GM19099 (cell line): ENCODE data around the gene ADCY3.

ENCODE experiments used
- POLR2A ChIP-seq: IDR thresholded peaks from 3 replicates; pipeline ENCODE4 v1.6.1; 2011; ENCODE audit warnings: low read depth; ENCODE audit not compliant: insufficient read length; ENCODE audit errors: extremely low read depth

Gene ADCY3

DNA sequence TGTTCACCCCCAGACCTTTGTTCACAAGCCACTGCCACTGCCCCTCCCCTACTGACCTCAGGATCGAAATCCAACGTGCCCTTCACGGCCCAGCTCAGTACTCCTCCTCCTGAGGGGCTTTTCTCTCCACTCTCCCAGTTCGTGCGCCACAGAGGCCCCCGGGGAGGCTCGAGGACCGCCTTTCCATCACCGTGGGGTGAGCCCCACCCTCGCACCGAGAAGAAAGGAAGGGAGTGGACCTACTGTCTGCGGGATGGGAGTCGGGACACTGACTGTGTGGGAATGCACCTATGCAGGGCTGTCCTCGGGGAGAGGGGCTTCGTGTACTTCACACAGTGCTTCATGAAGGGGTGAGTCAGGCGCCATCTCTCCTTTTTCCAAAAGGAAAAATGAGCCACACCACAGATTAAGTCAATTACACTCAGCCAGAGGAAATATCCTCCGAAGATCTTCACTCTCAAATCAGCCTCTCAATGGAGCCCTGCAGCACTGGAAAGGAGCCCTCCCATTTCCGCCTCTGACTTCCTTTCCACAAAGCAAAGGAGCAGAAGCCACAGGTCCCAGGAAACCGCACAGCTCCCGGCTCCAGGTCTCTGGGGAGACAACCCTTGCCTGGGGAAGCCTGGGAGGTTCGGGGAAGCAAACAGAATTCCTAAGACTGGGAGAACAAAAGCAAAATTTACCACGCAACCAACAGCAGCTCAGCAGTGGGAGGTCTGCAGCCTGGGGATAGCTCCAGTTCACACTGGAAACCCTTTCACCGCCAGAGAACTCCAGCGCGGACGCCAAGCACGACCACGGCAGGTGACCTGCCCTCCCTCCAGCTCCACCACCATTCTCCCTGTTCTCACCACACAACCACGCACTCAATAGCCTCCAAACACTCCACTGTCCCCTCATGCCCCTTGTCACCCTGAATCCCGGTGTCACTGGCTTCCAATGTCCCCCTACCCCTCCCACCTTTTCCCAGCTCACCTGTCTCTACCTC, 21.6 kb downstream of the ADCY3 start:
- no peak for TF ChIP-seq POLR2A

DNA sequence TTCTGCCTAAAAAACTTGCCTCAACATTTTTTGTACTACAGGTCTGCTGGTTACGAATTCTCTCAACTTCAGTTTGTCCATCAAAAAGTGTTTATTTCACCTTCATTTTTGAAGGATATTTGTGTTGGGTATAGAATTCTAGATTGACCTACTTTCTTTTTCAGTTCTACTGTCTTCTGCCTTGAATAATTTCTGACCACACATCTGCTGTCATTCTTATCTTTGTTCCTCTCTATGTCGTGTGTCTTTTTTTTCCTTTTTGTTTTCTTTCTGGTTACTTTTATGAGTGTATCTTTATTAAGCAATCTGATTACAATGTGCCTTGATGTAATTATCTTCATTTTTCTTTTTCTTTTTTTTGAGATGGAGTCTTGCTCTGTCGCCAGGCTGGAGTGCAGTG, 25.3 kb downstream of the ADCY3 start:
- no peak for TF ChIP-seq POLR2A

DNA sequence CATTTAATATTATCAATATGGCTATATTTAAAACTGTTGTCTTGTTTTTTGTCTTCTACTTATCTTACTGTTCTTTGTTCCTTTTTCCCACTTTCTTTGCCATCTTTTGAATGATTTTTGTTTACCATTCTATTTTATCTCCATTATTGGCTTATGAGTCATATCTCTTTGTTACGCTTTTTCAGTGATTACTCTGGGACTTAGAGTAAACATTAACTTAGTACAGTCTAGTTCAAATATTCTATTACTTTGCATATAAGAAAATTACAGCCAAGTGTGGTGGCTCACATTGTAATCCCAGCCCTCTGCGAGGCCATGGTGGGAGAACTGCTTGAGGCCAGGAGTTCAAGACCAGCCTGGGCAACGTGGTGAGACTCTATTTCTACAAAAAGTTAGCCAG, 26.1 kb downstream of the ADCY3 start:
- TF ChIP-seq POLR2A: no peak

DNA sequence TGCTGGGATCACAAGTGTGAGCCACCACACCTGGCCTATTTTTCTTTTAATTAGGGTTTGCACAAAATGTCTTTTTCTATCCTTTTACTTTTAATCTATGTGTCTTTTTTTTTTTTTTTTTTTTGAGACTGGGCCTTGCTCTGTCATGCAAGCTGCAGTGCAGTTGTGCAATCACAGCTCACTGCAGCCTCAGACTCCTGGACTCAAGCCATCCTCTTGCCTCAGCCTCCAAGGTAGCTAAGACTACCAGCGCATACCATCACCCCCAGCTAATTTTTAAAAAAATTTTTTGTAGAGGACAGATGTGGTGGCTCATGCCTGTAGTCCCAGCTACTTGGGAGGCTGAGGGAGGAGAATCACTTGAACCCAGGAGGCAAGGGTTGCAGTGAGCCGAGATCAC, 27.1 kb downstream of the ADCY3 start:
- TF ChIP-seq POLR2A: no peak

DNA sequence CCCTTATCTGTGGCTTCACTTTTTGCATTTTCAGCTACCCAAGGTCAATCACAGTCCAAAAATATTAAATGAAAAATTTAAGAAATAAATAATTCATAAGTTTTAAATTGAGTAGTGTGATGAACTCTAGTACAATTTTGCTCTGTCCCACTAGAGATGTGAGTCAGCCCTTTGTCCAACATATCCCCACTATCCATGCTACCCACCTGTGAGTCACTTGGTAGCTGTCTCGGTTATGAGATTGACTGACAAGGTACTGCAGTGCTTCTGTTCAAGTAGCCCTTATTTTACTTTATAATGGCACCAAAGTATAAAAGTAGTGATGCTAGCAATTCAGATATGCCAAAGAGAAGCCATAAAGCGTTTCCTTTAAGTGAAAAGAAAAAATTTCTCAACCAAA, 28.8 kb downstream of the ADCY3 start:
- TF ChIP-seq POLR2A: no peak

DNA sequence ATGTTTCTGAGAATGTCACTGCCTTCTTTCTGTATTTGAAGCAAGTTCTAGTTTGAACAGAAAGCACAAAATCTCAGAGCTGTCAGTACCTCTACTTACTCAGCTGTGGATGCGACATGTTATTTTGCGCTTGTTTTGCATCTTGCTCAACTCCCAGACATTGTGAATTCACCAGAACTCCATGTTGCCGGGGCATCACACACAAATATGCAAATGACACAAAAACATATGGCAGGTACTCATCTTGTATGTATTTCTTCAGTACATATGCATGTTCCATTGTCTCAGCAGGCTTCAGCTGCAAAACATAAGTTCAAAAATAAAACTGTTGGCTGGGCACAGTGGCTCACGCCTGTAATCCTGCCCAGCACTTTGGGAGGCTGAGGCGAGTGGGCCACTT, 30.8 kb downstream of the ADCY3 start:
- no peak for TF ChIP-seq POLR2A

DNA sequence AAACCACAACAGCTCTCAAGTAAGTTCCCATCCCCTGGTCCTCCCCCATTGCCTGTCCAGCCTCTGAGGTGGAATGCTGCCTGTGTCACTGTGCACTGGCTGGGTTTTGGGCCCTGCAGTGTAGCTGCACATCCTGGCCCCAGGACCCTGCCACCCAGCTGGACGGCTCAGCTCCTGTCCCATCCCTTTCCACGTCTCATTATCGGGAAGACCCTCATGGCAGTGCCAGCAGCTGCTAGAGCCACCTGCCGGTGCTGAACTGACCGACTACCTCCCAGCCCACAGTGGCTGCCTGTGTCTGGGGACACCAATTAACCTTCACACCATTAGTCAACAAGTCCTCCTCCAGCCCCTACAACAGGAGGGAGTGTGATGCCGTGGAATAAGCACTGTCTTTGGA, 31.9 kb downstream of the ADCY3 start:
- TF ChIP-seq POLR2A: no peak

DNA sequence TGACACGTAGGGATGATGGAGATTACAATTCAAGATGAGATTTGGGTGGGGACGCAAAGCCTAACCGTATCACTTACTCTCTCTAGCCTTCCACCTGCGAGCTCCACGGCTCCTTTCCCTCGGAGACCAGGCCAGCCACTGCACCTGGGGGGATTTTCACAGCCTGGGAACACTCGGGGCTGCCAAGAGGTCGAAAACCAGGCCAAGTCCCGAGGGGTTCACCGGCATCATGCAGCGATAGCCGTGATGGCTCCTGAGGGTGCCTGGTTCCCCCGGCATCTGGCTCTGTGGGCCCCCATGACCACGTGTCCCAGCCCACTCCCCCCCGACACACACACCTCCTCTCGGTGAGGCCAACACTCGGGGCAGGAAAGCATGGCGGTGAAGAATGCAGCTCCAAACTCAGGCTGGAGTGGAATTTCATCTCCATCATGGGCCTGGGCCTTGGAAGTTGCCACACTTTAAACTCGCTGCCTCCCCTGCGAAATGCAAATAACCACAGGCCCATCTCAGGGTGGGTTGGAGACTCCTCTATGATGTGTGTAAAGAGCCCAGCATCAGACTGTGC, 32.6 kb downstream of the ADCY3 start:
- no peak for TF ChIP-seq POLR2A

DNA sequence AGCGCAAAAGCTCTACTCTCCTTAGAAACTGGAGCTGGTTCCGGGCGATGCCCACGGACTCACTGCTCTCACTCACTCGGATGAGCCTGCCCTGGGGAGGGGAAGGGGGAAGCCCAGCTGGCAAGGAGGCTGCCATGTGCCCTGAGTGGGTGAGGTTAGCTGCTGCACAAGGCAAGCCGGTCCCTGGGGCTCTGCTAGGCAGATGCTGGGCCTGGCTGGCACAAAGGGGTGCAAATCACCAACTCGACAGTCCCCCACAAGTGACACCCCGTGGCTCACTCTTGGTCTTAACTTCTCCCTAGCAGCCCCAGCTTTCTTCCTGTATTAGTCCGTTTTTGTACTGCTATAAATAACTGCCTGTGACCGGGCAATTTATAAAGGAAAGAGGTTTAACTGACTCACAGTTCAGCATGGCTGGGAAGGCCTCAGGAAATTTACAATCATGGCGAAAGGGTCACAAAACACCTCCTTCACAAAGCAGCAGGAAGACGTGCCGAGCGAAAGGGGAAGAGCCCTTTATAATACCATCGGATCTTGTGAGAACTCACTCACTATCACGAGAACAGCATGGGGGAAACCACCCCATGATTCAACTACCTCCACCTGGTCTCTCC, 33.2 kb downstream of the ADCY3 start:
- peak; percentile 18 for TF ChIP-seq POLR2A

DNA sequence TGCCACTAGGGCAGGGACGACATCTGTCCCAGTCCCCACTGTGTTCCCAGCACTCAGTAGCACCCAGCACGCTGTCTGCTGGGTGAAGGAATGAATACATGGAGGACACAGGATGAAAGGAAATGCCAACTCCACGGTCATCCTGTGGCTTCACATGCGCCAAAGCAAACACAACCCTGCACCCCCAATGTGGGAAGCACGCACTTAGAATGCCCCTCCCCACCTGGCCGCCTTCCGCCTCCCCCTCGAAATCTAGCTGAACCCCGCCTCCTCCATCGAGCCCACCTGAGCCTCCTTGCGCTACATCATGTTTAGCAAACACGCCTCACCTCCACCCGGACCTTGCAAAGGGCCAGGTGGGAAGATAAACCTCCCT, 33.9 kb downstream of the ADCY3 start:
- TF ChIP-seq POLR2A: no peak

DNA sequence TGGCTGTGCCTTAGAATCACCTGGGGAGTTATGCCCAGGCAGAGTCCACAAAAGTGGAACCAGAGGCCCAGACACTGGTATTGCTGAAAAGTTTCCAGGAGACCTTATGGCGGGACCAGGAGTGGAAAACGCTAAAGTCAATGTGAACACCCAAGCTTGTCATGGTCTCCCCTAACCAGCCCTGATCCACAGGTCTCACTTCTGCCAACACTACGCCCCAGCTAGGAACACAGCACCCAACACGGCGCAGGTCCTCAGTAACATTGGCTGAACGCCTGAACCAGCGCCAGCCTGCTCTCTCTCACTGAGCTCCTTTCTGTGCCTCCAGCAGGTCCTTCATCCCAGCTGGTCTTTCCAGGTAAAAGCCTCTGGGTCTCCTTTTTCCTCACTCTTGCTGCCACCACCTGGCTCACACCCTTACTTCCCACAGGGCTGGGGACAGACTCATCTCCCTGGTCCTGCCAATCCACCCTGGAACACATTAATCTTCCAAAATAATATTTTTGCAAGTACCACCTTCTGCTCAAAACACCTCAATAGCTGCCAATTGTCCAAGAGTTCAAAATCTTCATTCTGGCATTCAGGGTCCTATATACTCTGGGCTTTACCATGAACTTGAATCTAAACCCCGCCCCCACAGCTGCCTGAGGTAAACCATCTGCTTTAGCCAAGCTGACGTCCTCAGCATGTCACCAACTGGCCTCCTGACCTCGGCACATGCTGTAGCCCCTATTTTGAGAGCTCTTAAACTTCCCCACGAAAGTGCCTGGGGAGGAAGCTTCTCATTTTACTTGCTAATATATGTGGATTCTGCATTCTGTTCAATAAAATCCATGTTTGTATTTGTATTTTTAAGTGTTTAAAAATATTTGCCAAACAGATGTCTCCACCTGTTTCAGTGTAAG, 34.6 kb downstream of the ADCY3 start:
- no peak for TF ChIP-seq POLR2A

DNA sequence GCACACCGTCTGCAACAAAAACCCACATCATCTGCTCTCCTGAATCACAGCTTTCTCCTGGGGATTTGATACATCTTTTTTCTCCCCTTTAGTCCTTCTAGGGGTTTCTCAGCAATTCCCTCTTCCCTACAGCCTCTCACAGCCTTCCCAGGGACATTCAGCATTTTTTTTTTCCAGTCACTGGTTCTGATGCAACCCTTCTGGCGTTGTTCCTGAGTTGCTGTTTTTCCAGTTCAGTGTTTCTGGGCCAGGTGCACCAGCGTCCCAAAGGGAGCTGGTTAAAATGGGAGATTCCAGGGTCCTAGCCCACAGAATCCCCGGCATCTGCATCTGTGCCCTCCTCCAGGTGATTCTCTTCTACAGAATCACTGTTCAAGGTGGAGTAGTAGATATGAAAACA, 36.1 kb downstream of the ADCY3 start:
- no peak for TF ChIP-seq POLR2A

DNA sequence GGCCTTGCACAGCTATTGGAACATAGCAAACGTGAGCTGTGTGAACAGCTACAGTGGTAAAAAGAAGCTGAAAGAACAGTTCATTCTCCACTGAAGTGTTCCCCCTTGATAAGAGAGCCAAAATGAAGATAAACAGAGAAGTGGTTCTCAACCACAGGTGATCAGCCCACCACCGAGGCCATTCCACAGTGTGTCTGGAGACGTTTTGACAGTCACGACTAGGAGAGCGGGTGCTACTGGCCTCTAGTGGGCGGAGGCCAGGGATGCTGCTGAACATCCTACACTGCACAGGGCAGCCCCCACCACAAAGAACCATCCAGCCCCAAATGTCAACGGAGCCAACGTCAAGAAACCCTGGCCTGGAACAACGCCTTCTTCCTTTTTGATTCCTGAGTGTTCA, 38.4 kb downstream of the ADCY3 start:
- TF ChIP-seq POLR2A: no peak

DNA sequence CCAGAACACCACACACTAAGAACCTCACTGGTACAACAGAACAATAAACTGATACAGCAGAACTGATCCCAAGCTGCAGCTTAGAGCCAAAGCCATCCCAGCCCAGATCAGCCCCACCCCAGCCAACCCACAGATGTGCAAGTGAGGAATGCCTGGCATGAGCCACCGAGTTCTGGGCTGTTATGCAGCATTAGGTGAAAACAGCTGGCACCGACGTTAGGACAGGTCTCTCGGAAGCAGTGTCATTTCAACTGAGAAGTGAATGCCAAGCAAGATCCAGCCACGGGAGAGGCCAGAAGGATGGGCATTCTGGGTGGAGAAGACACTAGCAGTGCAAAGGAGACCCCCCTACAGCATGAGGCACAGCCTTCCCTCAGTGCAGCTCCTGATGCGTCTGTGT, 38.9 kb downstream of the ADCY3 start:
- TF ChIP-seq POLR2A: no peak

DNA sequence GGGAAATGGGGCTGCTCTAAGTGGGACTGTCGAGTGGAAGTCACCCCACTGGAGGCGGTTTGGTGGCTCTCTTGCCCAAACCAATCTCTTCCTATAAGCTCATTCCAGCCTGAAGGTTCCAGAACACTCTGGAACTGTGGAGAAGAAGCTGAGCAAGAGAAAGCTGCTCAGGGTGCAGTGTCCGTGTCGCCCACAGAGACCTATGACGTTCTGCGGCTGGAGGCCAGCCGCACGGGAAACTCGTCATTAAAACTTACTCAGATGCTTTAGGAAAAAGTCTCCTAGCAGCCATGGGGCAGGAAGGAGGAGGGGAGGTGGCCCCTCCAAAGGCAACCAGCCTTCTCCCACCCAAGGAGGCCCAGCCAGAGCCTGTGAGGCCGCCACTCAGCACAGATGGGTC, 41.7 kb downstream of the ADCY3 start:
- no peak for TF ChIP-seq POLR2A
